Measurements from ENCODE around the gene ACSF3.

DNA sequence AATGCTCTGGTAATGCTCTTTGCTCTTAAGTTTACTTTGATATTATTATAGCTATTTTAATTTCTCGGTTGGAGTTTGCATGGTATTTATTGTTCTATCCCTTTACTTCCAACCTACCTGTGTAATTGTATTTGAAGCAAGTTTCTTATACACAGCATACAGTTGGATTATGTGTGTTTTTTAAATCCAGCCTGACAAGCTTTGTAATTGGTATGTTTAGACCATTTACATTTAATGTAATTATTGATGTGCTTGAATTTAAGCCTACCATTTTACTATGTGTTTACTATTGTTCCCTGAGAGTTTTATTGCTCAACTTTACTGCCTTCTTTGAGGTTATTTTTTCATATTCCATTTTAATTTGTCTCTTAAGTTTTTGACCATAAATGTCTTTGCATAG is 35.7 kb downstream of the ACSF3 start:
- TF ChIP-seq EZH2 (IDR thresholded peaks at IDR 0.05) (no peak), POLR2AphosphoS5 (IDR thresholded peaks at IDR 0.05; ENCODE audit: borderline replicate concordance, low read depth, low read length) (no peak), FOXP2 (optimal IDR thresholded peaks at IDR 0.05; ENCODE audit: control extremely low read depth, extremely low read length, insufficient read depth) (no peak)

All from SK-N-MC (cell line).